Gastroesophageal sphincter (tissue), 3 donors: ENCODE results near the gene ROPN1.

Experiments used
- CTCF ChIP-seq, 4 experiments: fragments of 200-600 bp in 2 of 4; fragments of 450-650 bp in 2 of 4; sonication (generic) in 1 of 4; IDR thresholded peaks; one replicate each; pipeline ENCODE4 v1.5.1; 2017 to 2019; ENCODE audit warnings: antibody characterized with exemption in 4 of 4, mild to moderate bottlenecking in 2 of 4, moderate library complexity in 2 of 4
- EP300 ChIP-seq: sonication (generic); formaldehyde crosslinking; IDR thresholded peaks from one replicate; pipeline ENCODE4 v1.6.1; 2017; ENCODE audit warnings: antibody characterized with exemption, mild to moderate bottlenecking
- POLR2A ChIP-seq, 2 donors: fragments of 450-650 bp; IDR thresholded peaks; one replicate each; pipeline ENCODE4 v1.6.1; 2017; ENCODE audit warnings: antibody characterized with exemption in 2 of 2, mild to moderate bottlenecking in 2 of 2, moderate library complexity in 1 of 2
- POLR2AphosphoS5 ChIP-seq: sonication (generic); formaldehyde crosslinking; IDR thresholded peaks from one replicate; pipeline ENCODE4 v1.6.1; 2017; ENCODE audit warnings: antibody characterized with exemption

DNA sequence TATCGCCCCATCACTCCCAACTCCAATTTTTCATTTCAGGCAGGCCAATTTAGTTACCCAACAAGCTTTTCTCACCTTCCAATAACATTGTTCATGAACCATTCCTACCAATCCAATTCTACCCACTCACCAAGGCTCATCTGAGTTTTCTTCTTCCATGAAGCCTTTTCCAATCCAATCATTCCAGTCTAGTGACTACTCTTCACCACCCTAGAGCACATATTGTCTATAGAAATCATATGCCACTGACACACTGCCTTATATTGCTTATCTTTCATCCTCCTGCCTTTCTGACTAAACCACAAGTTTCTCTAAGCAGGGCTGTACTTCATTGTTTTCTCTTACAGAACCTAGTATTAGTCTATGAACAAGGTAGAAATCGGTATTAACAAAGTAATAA, 42.3 kb downstream of the ROPN1 start:
- no peak for TF ChIP-seq EP300
- TF ChIP-seq POLR2A (IDR thresholded peaks at IDR 0.05): no peak
- no peak for TF ChIP-seq CTCF (IDR thresholded peaks at IDR 0.05)
- no peak for TF ChIP-seq POLR2AphosphoS5
